Measurements from ENCODE around the gene CORO7.

GRCh38 chr16:4454623-4455022 lies 38.2 kb upstream of the CORO7 start:
- TF ChIP-seq POLR2A (IDR thresholded peaks at IDR 0.05; ENCODE audit: low read depth, low read length) = no peak
- no peak for TF ChIP-seq TAF1 (IDR thresholded peaks at IDR 0.05; ENCODE audit: low read depth, low read length)
- TF ChIP-seq POLR2AphosphoS5 (IDR thresholded peaks at IDR 0.05; ENCODE audit: low read depth, low read length) = no peak
